HG03108 (cell line): ENCODE measurements around the gene COA3.

Experiments
- ATAC-seq: cut with Tn5 transposase; IDR thresholded peaks from one replicate; pipeline ENCODE4 v1.9.1; 2021; ENCODE audit warnings: moderate library complexity; ENCODE audit not compliant: unreplicated experiment

Gene COA3, protein sequence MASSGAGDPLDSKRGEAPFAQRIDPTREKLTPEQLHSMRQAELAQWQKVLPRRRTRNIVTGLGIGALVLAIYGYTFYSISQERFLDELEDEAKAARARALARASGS

GRCh38 chr17:42798383-42799380 is at the start of gene COA3, which contains the start of gene CNTD1:
COA3 (minus strand) TSS chr17:42798704; CDS start chr17:42798681, 23 bp downstream.
CNTD1 (plus strand) TSS chr17:42798861; CDS start chr17:42799068, 207 bp downstream.
- ATAC-seq, result no peak

DNA sequence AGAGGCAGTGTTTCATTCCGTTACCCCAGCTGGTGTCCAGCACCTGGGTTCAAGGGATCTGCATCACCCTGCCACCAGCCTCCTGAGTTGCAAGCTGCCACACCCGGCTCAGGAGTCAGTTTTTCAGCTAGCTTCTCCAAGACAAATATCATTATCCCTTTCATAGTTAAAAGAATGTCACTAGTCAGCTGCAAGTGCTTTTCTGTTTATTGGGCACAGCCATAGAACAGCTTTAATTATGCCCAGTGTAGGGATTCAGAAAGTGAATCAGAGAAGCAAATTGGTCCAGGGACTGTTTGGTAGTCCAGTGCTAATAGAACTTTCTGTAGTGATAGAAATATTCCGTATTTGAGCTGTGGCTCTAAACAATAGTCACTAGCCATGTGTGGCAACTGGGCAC is 49.6 kb upstream of the COA3 start:
- ATAC-seq, result no peak

DNA sequence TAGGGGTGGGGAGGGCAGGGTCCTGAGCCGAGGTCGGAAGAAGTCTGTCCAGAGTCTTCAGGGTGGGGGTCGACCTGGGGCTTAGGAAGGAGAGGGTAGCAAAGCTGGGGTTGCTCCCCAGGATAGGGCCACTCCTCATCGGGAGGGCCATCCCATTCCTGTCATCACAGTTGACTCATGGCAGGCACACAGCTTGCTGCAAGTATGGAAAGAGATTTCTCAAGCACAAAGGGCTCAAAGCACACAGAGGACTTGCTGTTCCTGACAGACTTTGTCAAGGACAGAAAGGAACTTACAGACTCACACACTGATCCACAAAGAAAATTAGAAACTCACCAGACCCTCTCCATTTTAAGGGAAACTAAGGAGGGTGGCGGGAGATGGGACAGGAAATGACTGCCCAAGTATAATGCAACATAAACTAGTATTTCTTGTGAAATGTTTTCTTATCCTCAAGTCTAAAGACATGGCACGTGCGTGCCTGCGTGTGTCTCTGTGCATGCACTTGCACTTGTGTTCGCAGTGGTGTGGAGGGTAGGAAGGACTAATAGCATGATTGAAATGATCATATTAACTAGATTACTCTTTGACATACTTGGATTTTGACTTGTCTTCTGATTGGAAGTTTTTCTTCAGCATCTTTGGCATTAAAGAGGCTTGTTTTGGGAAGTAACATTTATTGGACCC is 48.2 kb upstream of the COA3 start:
- no peak for ATAC-seq

DNA sequence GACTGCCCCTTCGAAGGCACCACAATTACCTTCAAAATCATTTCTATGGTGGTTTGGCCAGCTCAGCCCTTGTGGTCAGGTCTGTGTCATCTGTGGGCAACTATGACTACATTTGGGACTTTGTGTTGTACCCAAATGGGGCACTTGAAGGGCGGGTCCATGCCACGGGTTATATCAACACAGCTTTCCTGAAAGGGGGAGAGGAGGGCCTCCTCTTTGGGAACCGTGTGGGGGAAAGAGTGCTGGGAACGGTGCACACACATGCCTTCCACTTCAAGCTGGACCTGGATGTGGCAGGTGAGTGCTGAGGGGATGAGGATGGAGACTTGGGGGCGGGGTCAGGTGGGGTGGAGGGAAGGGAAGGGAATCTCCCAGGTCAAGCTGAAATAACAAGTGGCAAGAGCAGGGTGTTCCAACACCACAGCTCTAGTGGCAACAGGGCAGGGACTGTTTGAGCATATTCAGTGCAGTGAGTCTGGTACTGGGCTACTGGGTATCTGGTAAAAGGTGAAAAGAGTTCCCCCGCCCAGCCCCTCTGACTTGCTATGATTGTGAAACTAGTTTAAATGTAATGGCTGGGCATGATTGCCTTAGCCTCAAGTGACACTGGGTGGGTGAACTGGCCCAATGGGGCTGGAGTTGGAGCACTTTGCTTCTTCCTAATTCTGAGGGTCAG is 47.6 kb upstream of the COA3 start:
- ATAC-seq, result no peak

GRCh38 chr17:42845556-42845917 is 47.0 kb upstream of the COA3 start:
- no peak for ATAC-seq

DNA sequence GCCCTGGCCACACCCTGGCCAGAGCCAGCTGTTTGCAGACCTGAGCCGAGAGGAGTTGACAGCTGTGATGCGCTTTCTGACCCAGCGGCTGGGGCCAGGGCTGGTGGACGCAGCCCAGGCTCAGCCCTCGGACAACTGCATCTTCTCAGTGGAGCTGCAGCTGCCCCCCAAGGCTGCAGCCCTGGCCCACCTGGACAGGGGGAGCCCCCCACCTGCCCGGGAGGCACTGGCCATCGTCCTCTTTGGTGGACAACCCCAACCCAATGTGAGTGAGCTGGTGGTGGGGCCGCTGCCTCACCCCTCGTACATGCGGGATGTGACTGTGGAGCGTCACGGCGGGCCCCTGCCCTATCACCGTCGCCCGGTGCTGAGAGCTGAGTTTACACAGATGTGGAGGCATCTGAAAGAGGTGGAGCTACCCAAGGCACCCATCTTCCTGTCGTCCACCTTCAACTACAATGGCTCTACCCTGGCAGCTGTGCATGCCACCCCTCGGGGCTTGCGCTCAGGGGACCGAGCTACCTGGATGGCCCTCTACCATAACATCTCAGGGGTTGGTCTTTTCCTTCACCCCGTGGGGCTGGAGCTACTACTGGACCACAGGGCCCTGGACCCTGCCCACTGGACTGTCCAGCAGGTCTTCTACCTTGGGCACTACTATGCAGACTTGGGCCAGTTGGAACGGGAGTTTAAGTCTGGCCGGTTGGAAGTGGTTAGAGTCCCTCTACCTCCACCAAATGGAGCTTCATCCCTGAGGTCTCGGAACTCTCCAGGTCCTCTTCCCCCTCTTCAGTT is 46.5 kb upstream of the COA3 start:
- ATAC-seq, result no peak

DNA sequence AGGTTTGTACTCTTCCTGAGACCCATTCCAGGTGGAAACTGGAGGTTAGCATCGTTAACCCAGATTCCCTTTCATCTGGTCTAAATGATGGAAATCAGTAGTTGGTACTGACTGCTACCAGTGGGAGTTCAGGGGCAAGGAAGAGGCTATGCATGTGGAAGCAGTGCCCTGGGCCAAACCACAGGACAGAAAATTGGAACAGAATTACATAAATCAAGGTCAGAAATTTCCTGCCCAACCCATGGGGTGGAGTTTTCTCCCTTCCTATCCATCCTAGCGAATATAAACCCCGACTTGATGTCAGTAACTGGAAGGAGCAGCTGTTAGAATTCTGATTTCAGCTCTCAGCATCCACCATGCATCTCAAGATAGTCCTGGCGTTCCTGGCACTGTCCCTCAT is 45.8 kb upstream of the COA3 start, which contains the start of gene AOC2:
Gene AOC2, plus strand, starts transcription at position 310 of the 400 bp plus-strand sequence. Its CDS starts 47 bp downstream, at position 357.
- no peak for ATAC-seq

DNA sequence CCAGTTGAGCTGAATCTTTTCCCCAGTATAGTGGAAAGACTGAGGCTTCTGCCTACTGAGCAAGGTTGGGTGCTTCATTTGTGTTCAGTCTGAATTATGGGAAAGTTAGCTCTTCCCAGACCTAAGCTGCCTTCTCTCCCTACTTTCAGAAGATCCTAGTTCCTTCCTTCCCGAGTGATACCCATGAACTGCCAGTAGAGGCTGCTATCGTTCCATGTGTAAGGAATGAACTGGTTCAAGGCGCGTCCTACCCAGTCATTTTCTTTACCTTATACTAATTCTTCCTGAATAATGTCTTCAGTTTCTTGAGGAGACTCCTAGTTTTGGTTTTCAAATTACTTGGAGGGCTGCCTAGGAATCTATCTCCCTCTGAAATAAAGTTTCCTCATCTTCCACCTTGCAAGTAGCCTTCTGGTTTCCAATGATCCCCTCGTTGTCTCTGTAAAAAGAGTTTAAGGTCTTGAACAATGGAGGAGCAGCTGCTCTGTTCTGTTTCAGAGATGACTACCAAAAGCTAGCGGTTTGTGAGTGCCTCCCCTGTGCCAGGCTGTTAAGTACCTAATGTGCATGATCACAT is 44.9 kb upstream of the COA3 start:
- ATAC-seq, result no peak

DNA sequence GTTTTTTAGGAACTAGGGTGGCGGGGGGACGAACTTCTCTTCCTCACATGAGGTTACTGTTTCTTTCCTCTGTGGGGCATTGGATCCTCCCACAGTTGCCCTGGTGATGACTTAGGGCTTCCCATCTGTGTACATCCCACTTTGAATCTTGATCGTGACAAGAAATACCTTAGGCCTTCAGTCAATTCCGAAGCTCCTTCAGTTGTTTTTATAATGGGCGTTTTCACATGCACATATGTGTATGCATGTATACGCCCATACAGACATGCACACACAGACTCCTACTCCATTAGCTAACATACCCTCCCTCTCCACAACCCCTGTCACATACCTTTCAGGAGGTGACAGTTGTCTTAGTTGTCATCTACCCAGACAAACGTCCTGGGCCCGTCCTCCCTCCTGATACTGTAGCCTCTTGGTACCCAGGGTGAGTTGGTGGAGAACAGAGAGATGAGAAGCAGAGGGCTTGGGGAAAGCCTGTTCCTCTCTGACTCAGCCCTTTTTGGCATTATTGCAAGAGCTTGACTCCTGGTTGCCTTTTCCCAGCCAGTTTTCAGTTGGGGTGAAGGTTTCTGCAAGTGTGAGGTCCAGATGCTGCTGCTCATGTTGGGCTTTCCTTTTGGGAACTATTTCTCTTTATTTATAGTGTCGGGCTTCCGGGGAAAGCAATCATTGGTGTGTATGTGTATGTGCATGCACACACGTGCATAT is 43.6 kb upstream of the COA3 start:
- ATAC-seq, result no peak

DNA sequence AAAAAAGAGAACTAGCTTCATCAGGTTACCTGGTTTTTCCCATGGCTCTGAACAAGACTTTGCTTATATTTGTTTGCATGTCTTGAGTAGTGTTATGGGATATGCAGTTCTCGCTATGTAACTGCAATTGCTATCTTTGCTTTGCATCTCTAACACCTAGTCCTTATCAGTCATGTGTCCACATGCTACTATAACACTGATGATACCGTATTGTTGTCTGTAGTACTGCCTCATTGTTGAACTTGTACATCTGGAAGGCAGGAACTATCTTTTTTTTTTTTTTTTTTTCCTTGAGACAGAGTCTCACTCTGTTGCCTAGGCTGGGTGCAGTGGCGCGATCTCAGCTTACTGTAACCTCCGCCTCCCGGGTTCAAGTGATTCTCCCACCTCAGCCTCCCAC is 37.2 kb upstream of the COA3 start:
- ATAC-seq, result no peak

DNA sequence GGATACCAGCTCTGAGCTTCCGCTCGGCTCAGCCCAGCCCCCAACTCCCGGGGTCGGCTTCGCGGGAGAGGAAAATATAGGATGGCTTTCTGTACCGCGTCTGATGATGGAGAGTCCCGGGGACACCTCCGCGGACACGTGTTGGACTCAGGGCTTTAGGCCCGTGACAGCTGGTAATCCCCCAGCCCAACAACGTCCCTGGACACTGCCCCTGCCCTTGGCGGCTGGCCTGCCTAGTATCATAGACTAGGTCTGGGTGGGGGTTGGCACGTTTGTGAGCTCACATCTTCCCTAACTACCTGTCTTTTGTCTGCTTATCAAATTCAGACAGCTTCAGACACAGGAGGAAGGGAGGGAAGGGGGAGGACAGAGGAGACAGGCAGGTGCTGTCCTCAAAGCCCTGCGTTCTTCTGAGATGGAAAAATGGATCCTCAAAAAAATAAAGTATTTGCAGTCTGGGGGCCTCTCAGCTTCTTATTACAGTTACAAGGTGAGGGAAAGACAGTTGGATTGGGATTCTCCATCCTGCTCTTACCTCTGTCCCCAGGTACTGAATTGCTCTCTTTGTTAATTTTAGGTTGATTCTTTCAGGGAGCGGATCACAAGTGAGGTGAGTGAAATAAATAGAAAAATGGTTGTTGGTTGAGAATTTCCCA is 35.4 kb upstream of the COA3 start:
- peak; percentile 15 for ATAC-seq

GRCh38 chr17:42832934-42833766 is 34.6 kb upstream of the COA3 start, which contains the start of gene PSME3:
PSME3 (plus strand) TSS chr17:42833397; CDS start chr17:42833632, 235 bp downstream.
- ATAC-seq, result peak; percentile 77

DNA sequence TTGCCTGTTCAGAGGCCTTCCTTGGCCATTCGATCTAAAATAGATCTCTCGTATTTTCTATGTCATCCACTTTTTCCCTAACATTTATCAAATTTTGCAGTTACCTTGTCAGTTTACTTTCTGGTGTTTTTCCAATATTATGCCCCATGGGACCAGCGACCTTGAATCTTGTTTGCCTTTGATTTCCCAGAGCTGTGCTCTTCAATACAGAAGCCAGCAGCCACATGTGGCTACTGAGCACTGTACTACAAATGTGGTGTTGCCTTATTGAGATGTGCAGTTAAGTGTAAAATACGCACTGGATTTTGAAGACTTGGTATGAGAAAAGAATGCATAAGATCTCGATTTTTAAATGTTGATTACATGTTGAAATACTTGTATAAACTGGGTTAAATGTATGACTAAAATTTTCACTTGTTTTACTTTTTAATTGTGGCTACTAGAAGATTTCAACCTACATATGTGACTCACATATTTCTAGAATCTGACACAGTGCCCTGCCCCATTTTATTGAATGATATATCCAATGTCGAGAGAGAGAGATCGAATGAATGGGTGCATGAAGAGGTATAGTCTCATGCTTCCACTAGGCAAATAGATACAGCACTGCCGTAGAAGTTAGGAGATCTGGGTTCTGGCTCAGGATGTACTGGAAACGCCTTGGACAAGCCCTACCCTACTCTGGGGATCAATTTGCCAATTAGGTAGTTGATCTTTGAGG is 33.9 kb upstream of the COA3 start:
- no peak for ATAC-seq

DNA sequence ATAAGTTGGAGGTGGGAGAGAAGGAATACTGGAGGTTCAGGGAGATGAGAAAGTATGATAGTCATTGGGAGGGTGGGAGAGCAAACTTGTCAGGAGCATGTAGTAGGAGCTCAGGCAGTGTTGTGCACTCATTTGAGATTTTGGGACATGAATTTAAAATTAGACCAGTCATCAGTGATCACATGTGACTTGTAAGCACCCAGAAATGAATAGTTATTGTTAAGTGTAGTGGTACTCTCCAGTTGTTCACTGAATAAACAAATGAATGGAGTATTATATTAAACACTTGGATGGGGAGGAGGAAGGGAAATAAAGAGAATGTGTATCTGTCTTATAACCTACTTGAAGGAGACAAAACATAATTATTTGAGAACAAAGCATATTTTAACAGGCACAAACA is 32.5 kb upstream of the COA3 start:
- no peak for ATAC-seq

DNA sequence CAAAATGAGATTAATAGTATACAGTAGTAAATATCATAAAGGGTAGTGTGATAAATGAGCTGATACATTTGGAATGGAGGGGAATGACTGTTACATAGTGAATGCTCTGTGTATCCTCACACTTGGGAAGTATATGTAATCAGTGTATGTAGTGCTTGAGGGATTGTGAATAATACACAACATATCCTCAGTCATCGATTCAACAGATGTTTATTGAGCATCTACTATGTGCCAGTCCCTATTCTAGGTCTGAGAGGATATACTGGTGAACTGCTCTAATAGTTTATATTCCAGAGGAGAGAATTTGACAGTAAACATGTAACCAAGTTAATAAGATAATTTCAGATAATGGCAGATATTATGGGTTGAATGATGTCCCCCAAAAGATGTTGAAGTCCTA is 29.0 kb upstream of the COA3 start:
- ATAC-seq, result no peak

- no peak for ATAC-seq
Observed at GRCh38 chr17:42821176-42821575, 22.7 kb upstream of the COA3 start.

GRCh38 chr17:42819939-42820535 is 21.5 kb upstream of the COA3 start:
- no peak for ATAC-seq
